HG03039 (cell line): ENCODE measurements around the gene EXOC3L1.

Experiments used
- ATAC-seq: cut with Tn5 transposase; IDR thresholded peaks from one replicate; pipeline ENCODE4 v1.9.1; 2021; ENCODE audit warnings: mild to moderate bottlenecking, moderate library complexity; ENCODE audit not compliant: unreplicated experiment

The EXOC3L1 gene

DNA sequence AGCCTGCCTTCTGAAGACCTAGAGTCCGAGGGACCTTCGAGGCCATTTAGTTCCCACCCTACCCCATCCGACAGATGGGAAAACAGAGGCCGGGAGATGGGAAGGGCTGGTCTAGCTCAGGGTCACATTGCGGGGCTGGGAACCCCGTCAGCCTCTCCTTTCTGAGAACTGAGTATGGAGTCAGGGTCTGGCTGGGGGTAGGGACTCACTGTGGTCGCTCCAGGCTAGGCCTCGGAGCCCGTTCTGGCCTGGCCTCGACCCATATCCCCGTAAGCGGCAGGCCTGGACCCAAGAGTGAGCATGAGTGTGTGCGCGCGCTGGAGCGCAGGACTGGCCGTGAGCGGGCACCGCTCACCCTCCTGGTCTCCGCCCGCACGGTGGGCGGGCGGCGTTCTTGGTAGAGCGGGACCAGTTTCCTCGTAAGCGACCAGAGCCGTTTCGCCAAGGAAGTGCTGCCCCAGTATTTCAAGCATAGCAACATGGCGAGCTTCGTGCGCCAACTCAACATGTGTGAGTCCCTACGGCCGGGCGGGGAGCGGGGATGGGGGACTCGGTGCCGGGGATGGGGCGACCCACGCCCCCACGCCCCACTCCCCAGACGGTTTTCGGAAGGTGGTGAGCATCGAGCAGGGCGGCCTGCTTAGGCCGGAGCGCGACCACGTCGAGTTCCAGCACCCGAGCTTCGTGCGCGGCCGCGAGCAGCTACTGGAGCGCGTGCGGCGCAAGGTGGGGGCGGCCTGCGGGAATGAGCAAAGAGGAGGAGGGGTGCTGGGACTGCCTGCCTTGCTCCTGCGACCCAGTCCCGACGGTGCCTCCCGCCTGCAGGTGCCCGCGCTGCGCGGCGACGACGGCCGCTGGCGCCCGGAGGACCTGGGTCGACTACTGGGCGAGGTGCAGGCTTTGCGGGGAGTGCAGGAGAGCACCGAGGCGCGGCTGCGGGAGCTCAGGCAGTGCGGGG, 24.5 kb downstream of the EXOC3L1 start:
- no peak for ATAC-seq

DNA sequence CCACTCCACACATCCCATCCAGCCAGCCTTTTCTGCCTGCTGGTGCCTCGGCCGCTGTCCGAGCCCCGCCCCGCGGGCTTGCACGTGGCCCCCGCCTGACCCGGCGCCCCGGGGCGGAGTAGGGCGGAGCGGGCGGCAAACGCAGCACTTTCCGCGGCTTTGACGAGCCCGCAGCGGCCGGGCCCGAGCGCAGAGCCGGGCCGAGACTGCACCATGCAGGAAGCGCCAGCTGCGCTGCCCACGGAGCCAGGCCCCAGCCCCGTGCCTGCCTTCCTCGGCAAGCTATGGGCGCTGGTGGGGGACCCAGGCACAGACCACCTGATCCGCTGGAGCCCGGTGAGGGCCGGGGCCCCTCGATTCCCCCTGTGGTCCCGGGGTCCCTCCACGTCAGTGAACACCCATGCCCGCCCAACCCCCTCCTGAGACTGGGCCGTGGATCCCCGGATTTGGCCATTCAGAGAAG, 25.3 kb downstream of the EXOC3L1 start, which contains the start of gene HSF4:
TSS of gene HSF4 (plus strand) at position 147 of the 463 bp plus-strand sequence. CDS start at position 214, 67 bp downstream.
- ATAC-seq, result no peak

DNA sequence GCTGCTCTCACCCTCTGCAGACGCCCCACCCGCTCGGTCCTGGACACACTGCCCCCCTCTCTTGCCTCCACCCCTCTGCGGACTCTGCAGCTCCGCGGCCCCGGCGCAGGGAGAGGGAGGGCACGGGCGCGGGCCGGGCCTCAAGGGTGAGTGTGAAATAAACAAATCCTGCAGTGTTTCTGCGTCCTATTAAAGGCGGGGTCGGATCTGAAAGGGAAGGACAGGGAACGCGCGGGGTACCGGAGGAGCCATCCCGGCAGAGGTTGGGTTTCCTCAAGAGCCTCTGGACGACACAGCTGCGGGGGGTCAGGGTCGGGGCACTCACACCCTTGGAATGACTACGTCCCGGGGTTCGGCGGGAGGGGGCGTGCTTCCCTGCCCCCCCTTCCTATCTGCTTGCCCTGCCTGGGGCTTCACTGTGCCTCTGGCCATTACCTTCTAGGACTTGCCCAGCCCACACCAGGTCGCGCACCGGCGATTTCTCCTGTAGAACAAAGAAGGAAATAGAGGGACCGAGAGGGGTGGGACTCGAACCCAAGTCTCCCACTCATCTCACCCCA, 25.9 kb downstream of the EXOC3L1 start:
- no peak for ATAC-seq

DNA sequence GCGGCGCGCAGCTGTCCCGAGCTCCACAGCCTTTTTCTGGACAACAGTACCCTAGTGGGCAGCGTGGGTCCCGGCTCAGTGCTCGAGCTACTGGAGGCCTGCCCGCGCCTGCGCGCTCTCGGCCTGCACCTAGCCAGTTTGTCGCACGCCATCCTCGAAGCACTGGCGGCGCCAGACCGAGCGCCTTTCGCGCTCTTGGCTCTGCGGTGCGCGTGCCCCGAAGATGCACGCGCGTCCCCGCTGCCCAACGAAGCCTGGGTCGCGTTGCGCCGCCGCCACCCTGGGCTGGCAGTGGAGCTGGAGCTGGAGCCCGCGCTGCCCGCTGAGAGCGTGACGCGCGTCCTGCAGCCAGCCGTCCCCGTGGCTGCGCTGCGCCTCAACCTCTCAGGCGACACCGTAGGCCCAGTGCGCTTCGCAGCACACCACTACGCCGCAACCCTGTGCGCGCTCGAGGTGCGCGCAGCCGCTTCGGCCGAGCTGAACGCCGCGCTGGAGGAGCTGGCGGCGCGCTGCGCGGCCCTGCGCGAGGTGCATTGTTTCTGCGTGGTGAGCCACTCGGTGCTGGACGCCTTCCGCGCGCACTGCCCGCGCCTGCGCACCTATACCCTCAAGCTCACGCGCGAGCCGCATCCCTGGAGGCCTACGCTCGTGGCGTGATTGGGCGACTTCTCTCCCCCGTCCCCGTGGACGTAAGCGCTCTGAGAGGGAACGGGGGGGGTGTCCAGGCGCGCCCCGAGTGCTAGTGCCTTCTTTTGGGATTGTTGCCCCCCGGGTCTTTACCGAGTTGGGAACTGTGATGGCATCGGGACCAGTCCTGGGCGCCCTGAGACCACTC, 26.6 kb downstream of the EXOC3L1 start:
- ATAC-seq, result no peak

DNA sequence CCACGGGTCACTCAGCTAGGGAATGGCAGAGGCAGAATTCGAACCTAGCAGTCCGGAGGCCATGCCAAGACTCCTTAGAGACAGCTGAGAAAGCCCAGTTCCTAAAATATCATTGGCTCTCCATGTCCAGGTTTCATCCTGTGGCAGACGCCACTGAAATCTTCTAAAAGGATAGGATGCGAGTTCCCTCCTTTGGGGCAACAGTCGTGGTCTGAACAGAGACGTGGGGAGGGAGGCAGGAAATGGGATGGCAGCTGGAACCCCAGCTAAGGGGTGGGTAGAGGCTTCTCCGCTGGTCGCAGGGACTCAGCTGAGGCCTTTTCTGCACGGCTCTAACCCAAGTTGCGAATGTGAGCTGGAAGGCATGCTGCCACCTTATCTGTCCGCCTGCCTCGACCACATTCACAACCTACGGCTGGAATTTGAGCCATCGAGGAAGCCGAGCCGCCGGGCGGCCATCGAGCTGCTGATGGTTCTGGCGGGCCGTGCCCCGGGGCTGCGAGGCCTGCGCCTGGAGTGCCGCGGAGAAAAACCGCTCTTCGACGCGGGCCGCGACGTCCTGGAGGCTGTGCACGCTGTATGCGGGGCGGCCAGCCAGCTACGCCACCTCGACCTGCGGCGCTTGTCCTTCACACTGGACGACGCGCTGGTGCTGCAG, 27.3 kb downstream of the EXOC3L1 start:
- no peak for ATAC-seq

DNA sequence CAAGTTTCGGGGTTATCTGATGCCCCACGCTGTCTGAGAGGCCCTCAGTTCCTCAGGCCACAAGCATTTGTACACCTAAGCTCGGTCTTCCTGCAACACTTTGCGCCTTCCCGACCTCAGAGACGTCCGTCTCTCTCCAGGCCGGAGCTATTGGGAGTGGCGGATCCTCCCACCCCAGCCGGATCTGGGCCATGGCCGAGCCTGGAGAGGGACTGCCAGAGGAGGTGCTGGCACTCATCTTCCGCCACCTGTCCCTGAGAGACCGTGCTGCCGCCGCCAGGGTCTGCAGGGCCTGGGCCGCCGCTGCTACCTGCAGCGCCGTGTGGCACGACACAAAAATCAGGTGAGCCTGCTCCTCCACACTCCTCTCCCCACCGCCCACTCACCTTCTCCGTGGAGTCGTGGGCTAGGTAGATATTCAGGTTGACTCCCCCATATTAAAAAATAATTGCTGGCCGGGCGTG, 28.3 kb downstream of the EXOC3L1 start:
- no peak for ATAC-seq

DNA sequence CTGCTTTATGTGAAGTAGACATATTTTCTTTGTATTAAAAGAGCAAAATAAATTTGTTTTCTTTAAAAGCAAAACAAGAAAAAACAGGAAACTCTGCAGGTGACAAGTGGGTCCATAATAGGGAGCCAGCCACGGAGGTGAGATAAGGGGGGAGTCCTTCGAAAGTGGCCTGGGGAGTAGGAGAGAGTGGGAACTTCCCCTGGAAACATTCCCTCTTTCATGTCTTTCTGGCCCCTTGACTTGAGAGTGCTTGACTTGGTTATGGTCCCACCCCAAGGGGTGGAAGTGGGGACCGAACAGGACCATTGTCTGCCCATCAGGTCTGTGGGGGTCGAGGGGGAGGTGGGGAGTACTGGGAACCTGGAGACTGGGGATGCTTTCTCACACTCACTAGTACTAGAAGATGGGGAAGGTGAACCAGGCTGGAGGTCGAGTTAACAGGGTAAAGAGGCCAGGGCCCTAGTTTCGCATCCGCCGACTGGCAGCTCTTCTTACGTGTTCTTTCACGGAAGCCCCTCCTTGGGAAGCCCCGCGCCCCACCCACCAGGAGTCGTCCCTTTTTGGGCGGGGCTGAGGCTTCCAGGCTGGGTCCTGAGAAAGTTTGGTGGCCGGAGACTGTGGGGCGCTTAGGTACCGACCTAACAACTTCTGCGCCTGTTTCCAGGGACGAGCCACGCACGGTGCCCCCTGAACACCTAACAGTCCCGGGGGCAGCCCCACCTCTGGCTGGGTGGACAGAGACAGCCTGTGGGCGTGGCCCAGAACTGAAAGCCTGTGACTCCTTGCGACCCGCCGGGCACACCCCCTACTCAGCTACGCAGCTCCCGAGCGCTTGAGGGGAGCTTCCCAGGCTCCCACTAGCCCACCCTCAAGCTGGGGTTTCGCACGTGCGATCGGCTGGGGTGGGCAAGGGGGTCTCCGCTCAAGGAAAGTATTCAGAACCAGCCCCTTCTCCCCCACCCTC, 31.0 kb downstream of the EXOC3L1 start:
- ATAC-seq, result peak; percentile 33

DNA sequence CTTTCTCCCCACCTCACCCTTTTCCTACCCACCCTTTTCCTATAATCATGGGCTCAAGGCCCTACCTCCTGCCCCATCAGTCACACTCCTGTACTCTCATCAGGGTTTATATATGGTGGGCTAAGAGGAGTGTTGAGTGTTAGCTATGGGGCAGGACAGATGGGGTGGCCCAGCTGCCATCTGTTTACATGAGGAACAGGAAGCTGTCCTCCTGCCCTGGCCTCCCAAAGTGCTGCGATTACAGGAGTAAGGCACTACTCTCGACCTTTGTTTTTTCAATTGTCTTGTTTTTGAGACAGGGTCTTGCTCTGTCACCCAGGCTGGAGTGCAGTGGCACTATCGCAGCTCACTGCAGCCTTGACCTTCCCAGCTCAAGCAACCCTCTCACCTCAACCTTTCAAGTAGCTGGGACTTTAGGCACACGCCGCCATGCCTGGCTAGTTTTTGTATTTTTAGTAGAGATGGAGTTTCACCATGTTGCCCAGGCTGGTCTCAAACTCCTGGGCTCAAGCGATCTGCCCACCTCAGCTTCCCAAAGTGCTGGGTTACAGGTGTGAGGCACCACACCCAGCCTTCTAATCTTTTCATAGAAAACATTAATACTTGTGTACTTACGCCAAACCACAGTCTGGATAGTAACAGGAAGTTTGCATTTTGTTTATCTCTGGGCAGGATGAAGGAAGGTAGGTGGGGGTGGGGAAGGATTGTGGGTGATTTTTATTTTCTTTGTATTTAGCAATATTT, 31.9 kb downstream of the EXOC3L1 start:
- no peak for ATAC-seq

DNA sequence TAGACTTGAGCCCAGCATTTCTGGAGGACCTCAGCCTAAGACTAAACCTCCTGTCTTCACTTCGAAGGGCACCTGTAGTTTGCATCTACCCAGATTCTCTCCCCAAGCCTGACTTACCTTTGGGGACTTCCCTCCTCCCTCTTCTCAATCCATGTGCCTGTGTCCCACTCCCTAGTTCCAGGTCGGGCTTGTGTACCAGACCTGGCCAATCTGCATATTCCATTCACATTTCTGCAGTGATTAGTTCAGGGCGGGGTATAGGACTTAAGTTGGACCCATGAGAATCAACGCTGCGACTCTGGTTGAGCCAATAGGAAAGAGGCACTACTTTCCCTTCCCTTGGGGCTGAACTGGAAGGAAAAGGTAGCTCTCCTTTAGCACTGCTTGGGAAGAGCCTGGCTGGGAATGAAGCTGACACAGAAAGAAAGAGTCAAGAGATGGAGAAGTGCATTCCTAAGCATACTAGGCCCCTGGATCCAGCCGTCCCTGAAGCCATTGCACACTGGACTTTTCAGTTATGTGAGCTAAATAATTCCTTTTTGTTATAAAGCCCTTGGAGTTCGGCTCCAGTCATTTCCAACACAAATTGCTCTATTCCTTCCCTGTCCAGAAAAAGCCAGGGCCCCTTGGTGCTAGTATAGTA, 32.7 kb downstream of the EXOC3L1 start:
- no peak for ATAC-seq

DNA sequence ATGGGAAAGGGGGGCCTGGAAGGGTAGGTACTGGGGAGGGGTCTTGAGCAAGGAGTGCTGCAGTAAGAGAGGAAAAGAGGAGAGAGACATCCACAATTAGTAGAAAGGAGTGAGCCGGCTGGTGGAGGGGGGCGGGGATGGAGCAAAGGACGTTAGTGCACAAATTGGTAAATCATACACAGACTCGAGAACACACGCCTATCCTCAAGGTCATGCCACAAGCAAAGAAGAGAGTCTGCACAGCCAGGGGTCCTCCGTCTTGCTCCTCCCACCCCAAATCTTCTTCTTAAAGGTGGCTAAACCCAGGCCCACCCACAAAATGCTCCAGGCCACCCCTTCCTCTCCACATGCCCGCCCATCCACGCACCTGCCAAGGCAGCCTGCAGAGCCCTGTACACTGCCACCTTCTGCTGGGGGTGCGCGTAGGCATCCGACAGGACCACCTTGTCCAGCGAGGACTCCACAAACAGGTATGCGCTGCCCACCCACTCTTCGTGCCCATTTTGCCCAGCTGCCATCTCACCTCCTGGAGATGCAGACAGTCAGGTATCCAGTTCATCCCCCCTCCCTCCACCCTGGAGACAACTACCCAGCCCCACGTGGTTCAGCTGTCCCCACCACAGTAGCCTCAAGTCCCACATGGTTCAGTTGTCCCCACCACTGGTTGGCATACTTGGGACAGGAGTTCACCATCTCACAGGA, 33.6 kb downstream of the EXOC3L1 start:
- ATAC-seq, result no peak

DNA sequence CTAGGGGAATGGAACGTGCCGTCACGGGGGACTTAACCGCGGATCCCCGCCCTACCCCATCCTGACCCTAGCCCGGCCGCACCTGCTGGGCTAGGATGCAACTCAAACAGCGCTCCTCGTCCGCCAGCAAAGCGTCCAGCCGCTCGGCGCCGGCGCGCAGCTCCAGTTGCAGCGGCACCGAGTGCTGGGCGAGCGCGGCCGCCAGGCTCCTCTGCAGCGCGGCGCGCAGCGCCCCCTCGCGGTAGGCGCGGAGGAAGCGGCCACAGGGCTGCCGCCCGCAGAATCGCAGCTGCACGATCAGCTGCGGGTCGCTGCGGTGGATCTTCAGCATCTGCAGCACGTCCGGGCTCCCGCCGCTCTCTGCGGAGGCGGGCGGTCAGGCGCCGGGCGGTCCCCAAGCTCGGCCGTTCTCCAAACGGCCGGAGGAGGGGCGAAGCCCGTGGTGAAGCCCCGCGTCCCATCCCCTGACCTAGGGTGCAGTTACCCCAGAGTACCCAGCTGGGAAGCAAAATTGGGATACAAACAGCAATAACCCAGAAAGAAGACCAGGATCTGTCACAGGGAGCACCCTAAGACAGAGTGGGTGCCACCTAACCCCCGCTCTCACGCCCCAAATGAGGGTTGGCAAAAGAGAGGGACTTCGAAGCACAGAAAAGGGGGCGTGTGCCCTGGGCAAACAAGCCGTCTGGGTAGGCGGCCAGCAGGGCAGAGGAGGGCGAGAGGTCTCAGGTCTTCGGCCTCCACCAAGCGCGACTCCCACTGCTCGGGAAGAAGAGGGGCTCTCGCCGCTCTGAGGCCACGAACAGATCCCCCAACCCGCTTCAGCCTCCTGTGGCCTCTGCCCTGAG, 34.4 kb downstream of the EXOC3L1 start:
- no peak for ATAC-seq

DNA sequence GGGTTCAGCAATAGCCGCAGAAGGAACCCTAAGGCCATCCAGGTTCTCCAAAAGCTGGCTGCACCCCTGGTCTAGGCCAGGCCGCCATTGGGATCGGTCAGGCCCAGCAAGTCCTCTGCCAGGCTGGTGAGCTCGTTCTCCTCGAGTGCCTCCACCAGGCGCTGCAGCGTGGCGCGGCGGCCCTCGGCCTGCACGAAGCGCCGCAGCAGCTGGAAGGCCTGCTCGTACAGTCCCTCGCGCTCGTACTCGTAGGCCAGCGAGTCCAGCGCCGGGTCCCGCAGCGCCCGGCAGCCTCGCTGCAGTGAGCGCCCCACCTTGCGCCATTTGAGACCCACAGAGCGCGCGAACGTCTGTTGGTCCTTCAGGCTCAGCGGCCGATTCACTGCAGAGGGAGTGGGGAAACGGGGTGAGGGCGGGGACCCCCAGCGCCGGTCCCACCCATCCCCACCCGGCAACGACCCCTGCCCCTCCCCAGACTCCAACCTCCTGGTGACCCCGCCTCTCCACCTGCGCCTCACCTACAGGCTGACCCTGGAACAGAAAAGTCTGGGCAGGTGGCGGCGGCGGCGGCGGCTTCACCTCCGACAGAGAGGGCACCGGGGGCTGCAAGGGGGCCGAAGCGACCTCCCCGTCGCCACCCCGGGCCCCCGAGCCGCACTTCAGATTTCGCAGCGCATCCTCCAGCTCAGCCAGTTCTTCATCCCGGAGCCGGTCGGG, 35.2 kb downstream of the EXOC3L1 start:
- ATAC-seq, result no peak

DNA sequence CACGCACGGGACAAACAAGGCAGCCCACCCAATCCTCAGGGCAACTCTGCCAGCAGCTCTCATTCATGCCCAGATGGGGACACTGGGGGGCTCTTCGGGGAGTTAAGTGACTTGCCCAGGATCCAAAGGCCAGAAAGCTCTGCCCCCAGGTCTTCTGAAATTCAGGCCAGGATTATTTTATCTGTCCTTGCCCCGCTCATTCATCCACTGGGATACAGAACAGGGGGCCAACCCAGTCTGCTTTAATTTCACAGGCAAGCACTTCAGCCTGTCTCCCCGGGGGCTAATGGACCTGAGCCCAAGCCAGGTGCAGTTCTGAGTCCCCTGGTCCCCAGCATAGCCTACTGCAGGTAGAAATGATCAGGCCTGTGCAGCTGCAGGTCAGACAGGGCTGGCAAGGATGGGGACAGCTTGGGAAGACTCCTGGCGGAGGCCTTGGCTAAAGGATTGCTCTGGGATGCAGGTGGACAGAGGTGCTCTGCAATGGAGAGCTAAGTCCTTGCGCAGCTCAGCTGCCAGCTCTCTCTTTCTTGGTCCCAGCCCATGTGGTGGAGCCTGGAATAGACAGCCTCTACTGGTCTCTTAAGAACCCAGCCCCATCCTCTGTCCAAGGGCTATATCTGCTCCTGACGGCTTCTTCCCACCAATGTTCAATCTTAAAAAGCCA, 38.4 kb downstream of the EXOC3L1 start:
- ATAC-seq, result no peak

DNA sequence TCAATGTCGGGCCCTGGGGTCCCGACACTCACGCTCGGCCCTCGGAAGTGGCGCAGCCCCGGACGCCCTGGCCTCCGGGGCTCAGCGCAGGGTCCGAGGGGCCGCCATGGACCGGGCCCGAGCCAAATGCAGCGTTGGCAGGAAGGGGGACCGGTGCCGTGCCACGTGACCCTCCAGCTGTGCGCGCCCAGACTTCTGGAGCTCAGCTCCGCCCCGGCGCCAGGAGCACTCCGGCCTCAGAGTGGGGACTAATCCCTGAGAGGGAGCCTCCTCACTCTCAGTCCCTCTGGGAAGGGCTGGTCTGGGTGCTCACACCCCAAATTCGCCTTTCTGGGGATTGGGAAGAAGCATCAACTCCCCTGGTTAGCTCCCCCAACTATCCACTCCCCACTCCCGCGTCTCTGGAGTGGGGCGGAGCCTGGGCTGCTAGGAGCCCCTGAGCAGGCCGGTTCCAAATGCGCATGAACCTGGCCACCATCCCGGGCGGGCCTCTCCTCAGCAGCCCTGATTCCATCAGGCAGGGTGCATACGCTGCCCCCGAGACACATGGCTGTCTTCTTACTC, 39.0 kb downstream of the EXOC3L1 start, which contains the start of gene B3GNT9:
TSS of gene B3GNT9 (minus strand) at position 166 of the 564 bp plus-strand sequence. CDS start 513 bp downstream, outside the sequence.
- ATAC-seq, result peak; percentile 48
